Medulla oblongata (tissue), 1 donor: ENCODE results near the gene U2AF2.
A peak's percentile ranks its signal among the peaks of the same experiment; 100 is the strongest.

Experiments
- DNase-seq: peaks from one replicate; pipeline ENCODE4 v3.0.0-alpha.2; 2015; ENCODE audit errors: extremely low spot score

Gene U2AF2

GRCh38 chr19:55689411-55690108 lies 34.7 kb downstream of the U2AF2 start:
- no peak for DNase-seq

GRCh38 chr19:55690109-55690768 lies 35.4 kb downstream of the U2AF2 start:
- no peak for DNase-seq

DNA sequence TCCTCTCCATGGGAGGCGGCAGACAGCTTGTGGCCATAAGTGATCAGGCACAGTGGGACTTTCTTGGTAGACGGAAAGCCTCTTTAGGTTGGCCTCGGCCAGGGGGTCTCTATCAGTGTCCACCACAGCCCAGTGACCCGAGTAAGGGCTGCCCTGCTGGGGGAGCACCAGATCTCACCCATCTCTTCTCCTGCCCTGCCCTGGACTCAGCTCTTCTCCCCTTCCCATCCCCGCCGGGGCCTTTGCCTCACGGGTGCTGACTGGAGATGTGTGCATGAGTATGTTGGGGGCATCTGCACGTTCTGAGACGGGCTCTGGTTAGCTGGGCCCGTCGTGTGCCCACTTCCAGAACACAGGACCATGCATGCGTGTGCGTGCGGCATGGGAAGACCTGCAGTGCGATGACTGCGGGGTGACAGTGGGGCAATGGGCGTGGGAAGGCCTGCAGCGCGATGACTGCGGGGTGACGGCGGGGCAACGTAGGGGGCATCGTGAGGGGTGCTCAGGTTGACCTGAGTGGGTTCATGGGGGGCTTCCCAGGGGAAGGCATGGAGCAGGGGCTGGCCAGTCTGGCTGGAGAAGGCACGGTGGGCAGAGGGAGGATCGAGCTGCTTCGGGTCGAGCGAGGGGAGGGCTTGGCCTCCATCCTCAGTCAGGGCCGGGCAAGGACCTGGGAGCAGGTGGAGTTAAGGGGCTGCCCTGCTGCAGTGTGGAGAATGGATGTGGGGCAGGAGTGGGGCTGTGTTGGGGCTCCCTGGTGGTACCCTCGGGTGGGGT lies 36.1 kb downstream of the U2AF2 start:
- no peak for DNase-seq

GRCh38 chr19:55691561-55692481 lies 37.0 kb downstream of the U2AF2 start:
- DNase-seq, result no peak

DNA sequence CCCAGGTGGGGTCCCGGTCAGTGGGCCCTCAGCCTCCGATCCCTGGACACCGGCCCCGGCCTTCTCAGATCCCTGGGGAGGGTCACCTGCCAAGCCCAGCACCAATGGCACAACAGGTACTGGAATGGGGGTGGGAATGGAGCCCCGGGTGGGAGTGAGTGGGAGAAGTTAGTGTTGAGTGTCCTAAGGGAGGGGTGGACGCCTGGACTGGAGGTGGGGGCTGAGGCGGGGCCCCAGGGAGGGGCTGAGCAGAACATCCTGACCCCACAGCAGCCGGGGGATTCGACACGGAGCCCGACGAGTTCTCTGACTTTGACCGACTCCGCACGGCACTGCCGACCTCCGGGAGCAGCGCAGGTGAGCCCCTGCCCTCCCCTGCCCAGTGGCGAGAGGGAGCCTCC lies 37.8 kb downstream of the U2AF2 start:
- DNase-seq, result no peak

DNA sequence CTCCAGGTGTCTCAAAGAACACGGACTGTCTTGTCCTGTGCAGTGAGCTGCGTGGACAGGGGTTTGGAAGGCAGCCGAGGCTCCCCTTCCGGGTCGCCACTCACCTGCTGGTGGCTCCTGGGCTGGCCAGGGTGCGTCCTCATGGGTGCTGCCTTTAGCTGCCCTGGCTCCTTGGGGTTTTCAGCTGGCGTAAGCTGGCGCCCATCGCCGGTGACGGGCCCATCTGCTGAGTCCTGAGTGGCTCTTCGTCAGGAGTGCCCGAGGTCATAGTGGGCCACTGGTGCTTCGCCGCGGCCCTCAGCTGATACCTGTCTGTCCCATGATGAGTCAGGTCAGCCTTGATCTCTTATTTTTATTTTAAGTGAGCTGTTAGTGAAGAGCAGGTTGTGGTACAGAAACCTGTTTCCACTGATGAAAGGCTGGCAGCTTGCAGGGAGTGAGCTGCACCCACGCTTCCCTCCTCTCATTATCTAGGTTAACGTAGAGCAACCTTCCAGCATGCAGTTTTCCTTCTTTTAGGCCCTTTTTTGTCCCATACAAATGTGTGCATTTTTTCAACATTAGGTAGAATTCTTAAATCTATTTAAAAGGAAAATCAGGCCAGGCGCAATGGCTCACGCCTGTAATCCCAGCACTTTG lies 38.6 kb downstream of the U2AF2 start:
- DNase-seq, result no peak

GRCh38 chr19:55694241-55694655 lies 39.4 kb downstream of the U2AF2 start:
- DNase-seq, result no peak

- no peak for DNase-seq
Observed at GRCh38 chr19:55694656-55695491, 40.0 kb downstream of the U2AF2 start.

DNA sequence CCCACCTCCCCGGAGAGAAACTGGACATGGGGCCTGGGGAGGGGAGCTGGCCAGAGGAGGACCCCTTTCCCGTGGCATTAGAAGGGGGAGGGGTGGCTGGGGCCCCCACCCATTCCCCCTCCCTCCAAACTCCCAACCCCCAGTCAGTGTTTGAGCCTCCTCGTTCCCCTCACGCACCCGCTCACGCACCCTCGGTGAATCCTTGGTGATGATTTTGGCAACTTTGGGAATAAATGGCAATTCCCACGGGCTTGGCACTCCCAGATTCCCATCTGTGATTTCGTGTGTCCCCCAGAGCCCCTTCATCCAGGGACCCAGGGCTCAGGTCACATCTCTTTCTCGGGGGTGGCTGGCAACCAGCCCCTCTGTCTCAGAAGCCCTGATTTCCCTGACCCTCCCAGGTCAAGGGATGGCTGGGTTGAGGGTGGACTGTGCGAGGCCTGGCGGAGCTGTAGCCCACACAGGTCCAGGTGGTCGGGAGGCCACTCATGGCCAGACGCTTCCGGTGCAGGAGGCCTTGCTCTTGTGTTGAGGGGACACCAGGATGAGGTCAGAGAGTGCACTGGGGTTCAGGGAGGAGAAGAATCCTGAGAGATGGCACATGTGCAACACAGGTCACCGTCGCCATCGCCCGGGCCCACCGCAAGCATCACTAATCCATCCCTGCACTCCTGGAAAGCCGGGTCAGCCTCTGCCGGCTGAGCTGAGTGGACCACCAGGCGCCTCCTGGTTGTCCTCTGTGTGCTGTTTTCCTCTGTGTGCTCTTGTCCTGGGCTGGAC lies 40.9 kb downstream of the U2AF2 start:
- no peak for DNase-seq

DNA sequence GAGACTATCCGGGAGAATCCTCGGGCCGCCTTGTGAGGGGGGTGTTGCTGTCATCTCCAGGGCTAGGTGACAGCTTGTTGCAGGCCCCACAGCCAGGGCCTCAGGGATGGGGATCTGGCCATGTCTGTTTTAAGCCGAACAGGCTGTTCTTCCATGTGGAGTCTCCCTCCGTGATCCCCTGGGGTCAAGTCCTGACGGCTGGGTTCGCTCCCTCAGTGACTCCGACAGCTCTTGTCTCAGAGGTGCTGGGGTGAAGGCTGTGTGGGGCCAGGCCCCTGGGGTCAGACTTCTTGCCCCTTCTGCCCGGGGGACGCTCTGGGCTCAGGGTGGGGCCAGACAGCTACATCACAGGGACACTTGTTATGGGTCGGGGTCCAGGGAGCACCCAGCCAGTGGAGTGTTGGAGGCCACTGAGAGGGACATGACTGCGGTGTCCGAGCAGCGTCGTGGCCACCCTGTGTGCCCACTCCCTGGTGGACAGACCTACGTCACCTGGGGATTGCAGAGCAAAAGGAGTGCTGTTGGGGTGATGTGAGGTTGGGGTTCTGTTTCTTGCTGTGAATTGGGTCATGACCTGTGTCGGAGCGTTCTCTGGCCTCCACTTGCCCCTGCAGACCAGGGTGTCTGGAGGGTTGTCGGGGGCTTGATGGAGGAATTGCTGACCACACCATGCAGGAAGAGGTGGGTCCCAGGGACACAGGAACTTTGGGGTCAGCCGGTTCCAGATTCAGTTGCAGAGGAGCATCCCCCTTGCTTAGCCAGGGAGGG lies 41.6 kb downstream of the U2AF2 start:
- no peak for DNase-seq

GRCh38 chr19:55697069-55697440 lies 42.2 kb downstream of the U2AF2 start:
- DNase-seq, result no peak

- no peak for DNase-seq
Observed at GRCh38 chr19:55697698-55698097, 42.9 kb downstream of the U2AF2 start.

GRCh38 chr19:55698256-55698655 lies 43.4 kb downstream of the U2AF2 start:
- DNase-seq, result no peak

- no peak for DNase-seq
Observed at GRCh38 chr19:55699221-55699620, 44.4 kb downstream of the U2AF2 start.

DNA sequence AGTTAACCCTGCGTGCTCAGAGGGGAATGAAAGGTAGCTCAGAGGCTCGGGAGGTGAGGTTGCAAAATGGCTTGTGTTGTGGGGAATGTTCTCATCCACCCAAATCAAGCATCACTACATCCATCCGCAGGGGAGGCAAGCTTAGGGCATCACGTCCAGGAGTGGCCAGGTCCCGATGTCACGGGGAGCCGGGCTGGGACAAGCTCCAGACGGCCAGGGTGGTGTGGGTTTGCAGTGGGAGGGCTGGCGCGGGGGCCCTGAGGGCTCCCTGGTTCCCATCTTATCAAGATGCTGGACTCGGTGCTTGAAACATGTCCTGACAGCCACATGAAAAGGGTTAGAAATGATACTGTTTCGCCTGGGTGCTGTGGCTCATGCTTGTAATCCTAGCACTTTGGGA lies 46.0 kb downstream of the U2AF2 start:
- DNase-seq, result no peak

GRCh38 chr19:55702131-55702627 lies 47.3 kb downstream of the U2AF2 start:
- DNase-seq, result no peak

GRCh38 chr19:55703790-55704215 lies 49.0 kb downstream of the U2AF2 start:
- DNase-seq, result peak; percentile 40

GRCh38 chr19:55704494-55705245 lies 49.8 kb downstream of the U2AF2 start:
- DNase-seq, result no peak
